GM21381 (cell line): Measurements from ENCODE around the gene EPHB2.
"Not testable (repeated sequence)": the region's sequence is repeated elsewhere in the genome, so short reads cannot be mapped to it uniquely, and the experiment has no call there.

ENCODE experiments used
- ATAC-seq: cut with Tn5 transposase; IDR thresholded peaks from one replicate; pipeline ENCODE4 v1.9.1; 2021; ENCODE audit warnings: mild to moderate bottlenecking, moderate library complexity; ENCODE audit not compliant: unreplicated experiment

EPHB2 gene

DNA sequence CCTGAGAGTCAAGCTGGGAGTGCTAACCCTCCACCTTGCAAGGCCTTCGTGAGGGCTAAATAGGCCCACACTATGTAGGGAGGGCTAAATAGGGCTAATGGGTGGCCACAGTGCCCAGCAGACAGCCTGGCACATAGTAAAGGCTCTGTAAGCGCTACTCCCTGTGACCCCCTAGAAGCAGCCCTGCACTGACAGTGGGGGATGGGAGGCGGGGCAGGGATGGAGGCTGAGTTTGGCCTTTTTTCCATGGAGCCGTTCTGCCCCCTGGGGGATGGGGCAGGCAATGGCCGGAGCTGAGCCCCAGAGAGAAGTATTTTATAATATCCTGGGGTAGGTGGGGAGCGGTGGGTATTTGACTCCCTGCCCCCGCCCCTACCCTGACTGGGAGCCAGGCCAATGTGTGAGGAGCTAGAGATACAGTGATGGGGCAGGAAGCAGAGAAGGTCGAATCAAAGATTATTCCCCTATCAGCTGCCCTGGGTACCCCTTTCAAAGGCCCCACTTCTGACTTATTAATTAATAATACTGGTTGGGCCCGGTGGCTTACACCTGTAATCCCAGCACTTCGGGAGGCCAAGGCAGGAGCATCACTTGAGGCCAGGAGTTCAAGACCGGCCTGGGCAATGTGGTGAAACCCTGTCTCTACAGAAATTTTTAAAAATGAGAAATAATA lies 219.7 kb downstream of the EPHB2 start:
- no peak for ATAC-seq

- ATAC-seq: no peak
These were observed 222.3 kb downstream of the EPHB2 start for GRCh38 chr1:22932803-22933470.

- ATAC-seq: no peak
These were observed 224.8 kb downstream of the EPHB2 start for GRCh38 chr1:22935433-22935832.

- no peak for ATAC-seq
These were observed 226.0 kb downstream of the EPHB2 start for GRCh38 chr1:22936681-22937080.

- ATAC-seq: no peak
These were observed 230.6 kb downstream of the EPHB2 start for GRCh38 chr1:22941257-22941656.

- ATAC-seq: no peak
These were observed 233.9 kb downstream of the EPHB2 start for GRCh38 chr1:22944346-22945055.

- not testable (repeated sequence) for ATAC-seq
These were observed 234.5 kb downstream of the EPHB2 start for GRCh38 chr1:22945171-22945570.

DNA sequence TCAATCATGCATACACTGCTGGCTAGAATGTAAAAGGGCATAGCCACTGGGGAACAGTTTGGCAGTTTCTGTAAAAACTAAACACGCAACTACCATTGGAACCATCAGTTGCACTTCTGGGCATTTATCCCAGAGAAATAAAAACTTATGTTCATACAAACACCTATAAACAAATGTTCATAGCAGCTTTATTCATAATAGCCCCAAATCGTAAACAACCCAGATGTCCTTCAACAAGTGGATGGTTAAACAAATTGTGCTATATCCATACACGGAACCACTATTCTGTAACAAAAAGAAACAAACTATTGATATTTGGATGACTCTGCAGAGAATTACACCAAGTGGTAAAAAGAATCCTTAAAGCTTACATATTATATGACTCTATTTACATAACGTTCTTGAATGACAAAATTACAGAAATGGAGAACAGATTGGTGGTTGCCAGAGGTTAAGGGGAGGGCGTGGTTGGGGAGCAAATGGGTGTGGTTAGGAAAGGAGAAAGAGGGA lies 239.2 kb downstream of the EPHB2 start:
- no peak for ATAC-seq

- ATAC-seq: no peak
These were observed 241.2 kb downstream of the EPHB2 start for GRCh38 chr1:22951796-22952195.

DNA sequence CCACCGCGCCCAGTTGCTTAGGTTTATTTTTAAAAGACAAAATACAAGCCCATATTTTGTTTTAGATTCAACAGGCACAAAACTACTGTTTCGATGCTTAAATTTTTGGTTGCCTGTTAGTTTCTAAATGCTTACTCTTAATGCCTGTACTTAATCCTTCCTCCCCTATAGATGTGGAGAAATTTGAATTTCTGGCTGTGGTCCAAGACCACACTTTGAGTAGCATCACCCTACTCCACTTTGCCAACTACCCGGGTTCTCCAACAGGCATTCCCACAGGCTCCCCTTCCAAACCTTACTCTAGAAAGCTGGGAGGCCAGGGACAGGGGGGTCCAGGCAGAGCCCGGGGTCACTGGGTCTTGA lies 242.0 kb downstream of the EPHB2 start:
- ATAC-seq: no peak

DNA sequence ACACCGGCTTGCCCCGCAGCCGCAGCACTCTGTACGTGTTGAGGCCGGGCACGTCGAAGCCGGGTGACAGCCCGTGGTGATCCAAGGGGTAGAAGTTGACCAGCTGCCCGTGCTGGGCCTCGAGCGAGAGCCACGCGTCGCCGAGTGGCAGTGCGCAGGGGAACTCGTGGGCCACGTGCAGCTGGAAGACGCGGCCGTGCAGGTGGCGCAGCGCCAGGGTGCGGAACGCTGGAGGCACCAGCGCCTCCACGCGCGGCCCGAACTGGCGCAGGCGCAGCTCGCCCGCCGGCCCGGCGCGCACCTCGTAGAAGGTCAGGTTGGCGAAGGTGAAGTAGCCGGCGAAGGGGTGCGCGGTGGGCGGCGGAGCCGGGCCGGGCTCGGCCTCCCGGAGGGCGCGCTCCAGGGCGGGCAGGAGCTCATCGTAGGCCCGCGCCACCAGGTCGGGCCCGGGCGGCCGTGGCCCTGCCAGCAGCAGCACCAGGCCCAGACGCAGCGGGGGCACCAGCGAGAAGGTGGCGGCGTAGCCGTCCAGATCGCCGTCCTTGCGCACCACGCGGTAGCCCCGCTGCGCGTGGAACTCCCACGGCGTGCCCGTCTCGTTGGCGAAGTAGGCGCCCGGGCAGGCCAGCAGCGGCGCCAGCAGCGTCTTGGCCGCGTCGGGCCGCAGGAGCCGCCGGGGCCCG lies 242.6 kb downstream of the EPHB2 start:
- ATAC-seq: no peak

DNA sequence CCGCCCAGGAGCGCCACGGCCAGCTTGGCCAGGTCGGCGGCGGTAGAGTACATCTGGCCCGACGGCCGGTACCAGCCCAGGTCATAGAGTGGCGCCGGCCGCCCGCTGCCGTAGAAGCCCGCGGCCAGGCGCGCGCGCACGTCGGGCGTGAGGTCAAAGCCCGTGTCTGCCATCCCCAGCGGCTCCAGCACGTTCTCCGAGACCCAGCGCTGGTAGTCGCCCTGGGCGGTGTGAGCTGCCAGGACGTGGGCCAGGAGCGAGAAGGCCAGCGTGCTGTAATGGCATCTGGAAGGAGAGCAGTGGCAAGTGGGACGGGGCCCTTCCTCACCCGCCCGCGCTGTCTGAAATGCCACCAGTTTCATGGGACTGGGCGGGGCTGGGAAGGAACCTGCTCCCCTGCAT lies 243.1 kb downstream of the EPHB2 start:
- ATAC-seq: no peak

DNA sequence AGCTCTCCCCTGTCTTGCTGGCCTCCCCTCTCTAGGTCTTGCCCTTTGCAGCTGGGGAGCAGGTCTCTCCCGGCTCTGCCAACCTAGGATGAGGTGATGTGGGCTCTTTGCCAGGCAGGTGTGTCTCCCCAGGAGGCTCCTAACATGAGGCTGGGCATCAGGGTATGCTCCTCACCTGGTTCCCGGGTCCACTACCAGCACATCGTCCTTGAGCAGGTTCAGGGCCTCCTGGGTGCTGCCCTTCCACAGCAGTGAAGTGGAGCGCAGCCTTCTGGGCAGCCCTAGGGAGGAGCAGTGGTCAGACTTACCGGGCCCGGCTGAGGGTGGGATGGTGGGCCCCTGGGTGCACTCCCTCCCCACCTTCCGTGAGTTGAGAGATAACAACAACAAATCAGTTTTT lies 244.5 kb downstream of the EPHB2 start:
- no peak for ATAC-seq

DNA sequence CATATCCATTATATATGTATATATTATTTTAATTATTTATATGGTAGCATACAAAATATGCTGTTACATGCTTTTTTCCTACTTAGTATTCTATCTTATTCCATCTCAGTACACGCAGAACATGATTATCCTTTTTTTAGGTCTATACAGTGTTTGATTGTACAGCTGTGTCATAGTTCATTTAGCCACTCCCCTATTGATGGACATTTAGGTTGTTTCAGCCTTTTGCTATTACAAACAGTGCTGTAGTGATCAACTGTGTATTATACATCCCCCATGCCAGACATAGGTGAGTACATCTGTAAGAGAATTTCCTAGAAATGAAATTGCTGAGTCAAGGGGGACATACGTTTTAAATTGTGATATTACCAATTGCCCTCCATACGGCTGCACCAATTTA lies 246.4 kb downstream of the EPHB2 start:
- no peak for ATAC-seq

- no peak for ATAC-seq
These were observed 247.9 kb downstream of the EPHB2 start for GRCh38 chr1:22958556-22958955.

DNA sequence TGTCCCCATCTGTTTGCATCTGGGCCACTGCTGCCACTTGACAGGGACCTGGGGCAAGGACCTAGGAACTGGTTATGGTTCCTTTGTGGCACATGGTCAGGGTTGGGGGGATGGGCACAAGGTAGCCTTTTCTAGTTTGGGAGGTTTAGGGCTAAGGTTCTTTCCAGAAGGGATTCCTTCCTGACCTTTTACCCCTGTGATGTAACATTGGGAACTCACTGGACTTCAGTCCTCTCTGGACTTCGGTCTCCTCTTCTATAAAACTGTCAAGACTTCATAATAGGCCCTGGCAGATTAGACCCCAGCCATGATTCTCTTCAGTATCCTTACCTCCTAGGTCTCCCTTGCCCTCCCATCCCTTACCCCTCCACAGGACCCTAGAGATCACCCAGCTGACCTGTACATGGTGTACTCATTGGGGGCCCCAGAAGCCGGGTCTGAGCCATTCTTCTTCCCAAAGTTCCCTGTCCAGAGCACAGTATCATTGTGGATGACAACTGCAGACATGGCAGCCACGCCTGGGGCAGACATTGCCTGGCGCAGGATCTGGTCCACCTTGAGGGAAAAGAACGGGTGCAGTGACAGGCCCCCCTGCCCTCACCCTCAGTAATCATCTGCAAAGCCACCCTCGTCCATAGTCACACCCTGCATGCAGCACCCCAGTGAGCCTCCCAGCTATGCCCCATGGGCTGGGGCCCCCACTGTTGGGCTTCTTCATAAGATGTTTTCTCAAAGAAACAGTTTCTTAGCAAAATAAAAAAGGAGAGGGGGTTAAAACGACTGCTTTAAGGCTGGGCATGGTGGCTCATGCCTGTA lies 249.1 kb downstream of the EPHB2 start:
- no peak for ATAC-seq

DNA sequence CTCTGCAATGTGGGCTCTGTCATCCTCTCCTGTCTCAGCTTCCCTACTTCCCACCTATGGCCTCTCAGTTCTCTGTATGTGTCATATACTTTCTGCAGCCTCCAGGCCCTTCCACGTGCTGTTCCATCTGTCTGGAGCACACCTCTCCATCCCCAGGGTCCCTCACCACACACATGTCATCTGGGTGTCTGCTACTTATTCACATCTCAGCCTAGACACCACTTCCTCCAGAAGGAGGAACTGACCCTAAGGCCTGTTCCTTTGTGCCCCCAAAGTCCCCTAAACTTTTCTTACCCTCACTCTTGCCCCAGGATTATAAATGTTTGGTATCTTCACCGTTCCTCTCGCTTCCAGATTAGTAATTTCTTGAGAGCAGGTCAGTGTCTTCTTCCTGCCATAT lies 251.9 kb downstream of the EPHB2 start:
- no peak for ATAC-seq

- ATAC-seq: no peak
These were observed 252.5 kb downstream of the EPHB2 start for GRCh38 chr1:22963044-22963677.

GRCh38 chr1:22966309-22966708 lies 255.7 kb downstream of the EPHB2 start:
- ATAC-seq: no peak

- no peak for ATAC-seq
These were observed 257.2 kb downstream of the EPHB2 start for GRCh38 chr1:22967833-22968232.
